Activated T-helper 1 cell treated with Interleukin-2 at 50 U/mL for 16 hours (primary cell): ENCODE data around the gene PTGS1.
A peak's percentile ranks its signal among the peaks of the same experiment; 100 is the strongest.
"Not testable (repeated sequence)": the region's sequence is repeated elsewhere in the genome, so short reads cannot be mapped to it uniquely, and the experiment has no call there.

Source experiments
- DNase-seq: peaks from one replicate; pipeline ENCODE4 v3.0.0-alpha.2; 2020; ENCODE audit warnings: low read depth

PTGS1 gene

GRCh38 chr9:122347348-122348287 lies 23.2 kb upstream of the PTGS1 start:
- no peak for DNase-seq

- DNase-seq: no peak
Measured at GRCh38 chr9:122348288-122348777, 22.5 kb upstream of the PTGS1 start.

- DNase-seq: no peak
Measured at GRCh38 chr9:122348791-122349190, 22.0 kb upstream of the PTGS1 start.

GRCh38 chr9:122349201-122349600 lies 21.6 kb upstream of the PTGS1 start:
- DNase-seq: no peak

GRCh38 chr9:122350577-122351355 lies 20.1 kb upstream of the PTGS1 start:
- peak; percentile 55 for DNase-seq

GRCh38 chr9:122354536-122355199 lies 16.2 kb upstream of the PTGS1 start:
- no peak for DNase-seq

GRCh38 chr9:122355336-122355875 lies 15.4 kb upstream of the PTGS1 start:
- DNase-seq: no peak

GRCh38 chr9:122356627-122357026 lies 14.2 kb upstream of the PTGS1 start:
- no peak for DNase-seq

- no peak for DNase-seq
Measured at GRCh38 chr9:122360891-122361290, 9.9 kb upstream of the PTGS1 start.

- DNase-seq: not testable (repeated sequence)
Measured at GRCh38 chr9:122363131-122363530, 7.7 kb upstream of the PTGS1 start.

- no peak for DNase-seq
Measured at GRCh38 chr9:122364117-122364782, 6.6 kb upstream of the PTGS1 start.

GRCh38 chr9:122364783-122365150 lies 6.1 kb upstream of the PTGS1 start:
- no peak for DNase-seq

GRCh38 chr9:122366074-122366660 lies 4.7 kb upstream of the PTGS1 start:
- DNase-seq: no peak

- no peak for DNase-seq
Measured at GRCh38 chr9:122367065-122367464, 3.8 kb upstream of the PTGS1 start.

- DNase-seq: no peak
Measured at GRCh38 chr9:122367774-122368460, 2.9 kb upstream of the PTGS1 start.

GRCh38 chr9:122368642-122369041 lies 2.2 kb upstream of the PTGS1 start:
- no peak for DNase-seq

GRCh38 chr9:122370303-122370702 lies 521 bp upstream of the PTGS1 start:
- DNase-seq: no peak

GRCh38 chr9:122371846-122372245 lies 1.0 kb downstream of the PTGS1 start:
- DNase-seq: no peak

- DNase-seq: no peak
Measured at GRCh38 chr9:122372856-122373845, 2.3 kb downstream of the PTGS1 start.
